Vagina (tissue), 2 donors: ENCODE data around the gene CACNB2.

Source experiments
- CTCF ChIP-seq, 3 experiments: fragments of 450-650 bp in 2 of 3; fragments of 200-600 bp in 1 of 3; sonication (generic) in 1 of 3; IDR thresholded peaks; one replicate each; pipeline ENCODE4 v1.5.1; 2017 to 2019; ENCODE audit warnings: antibody characterized with exemption in 3 of 3, mild to moderate bottlenecking in 2 of 3, moderate library complexity in 2 of 3
- POLR2A ChIP-seq, 2 donors: fragments of 450-650 bp; IDR thresholded peaks; one replicate each; pipeline ENCODE4 v1.6.1; 2017; ENCODE audit warnings: antibody characterized with exemption in 2 of 2, mild to moderate bottlenecking in 2 of 2, moderate library complexity in 2 of 2
- POLR2AphosphoS5 ChIP-seq, 2 donors: sonication (generic); formaldehyde crosslinking; IDR thresholded peaks; one replicate each; pipeline ENCODE4 v1.9.0; 2017; ENCODE audit warnings: antibody characterized with exemption in 2 of 2, mild to moderate bottlenecking in 2 of 2, low read depth in 1 of 2; ENCODE audit not compliant: insufficient read depth in 1 of 2

GRCh38 chr10:18498998-18499397 is 358.8 kb downstream of the CACNB2 start:
- no peak for TF ChIP-seq CTCF (IDR thresholded peaks at IDR 0.05)
- TF ChIP-seq POLR2A (IDR thresholded peaks at IDR 0.05) = no peak
- no peak for TF ChIP-seq POLR2AphosphoS5 (IDR thresholded peaks at IDR 0.05; ENCODE audit: insufficient read depth in 1 of 2, low read depth in 1 of 2)
